K562 (cell line): ENCODE measurements around the gene ZFYVE27. TPM values are rescaled to one million over a fixed set of nuclear protein-coding genes. Genes with fewer than 3 reads are reported as not detected.

Experiments used
- ARID2 ChIP-seq: fragments of 450-650 bp; IDR thresholded peaks from 2 replicates; pipeline ENCODE4 v1.6.1; 2017; ENCODE audit warnings: antibody characterized with exemption, mild to moderate bottlenecking
- C11orf30 ChIP-seq: fragments of 450-650 bp; IDR thresholded peaks from 2 replicates; pipeline ENCODE4 v1.6.1; 2016; ENCODE audit warnings: low read depth, mild to moderate bottlenecking
- DDX20 ChIP-seq: fragments of 450-650 bp; IDR thresholded peaks from 2 replicates; pipeline ENCODE4 v1.6.1; 2016; ENCODE audit warnings: missing genetic modification characterization, low read depth, mild to moderate bottlenecking, missing compliant biosample characterization, moderate library complexity
- JUN ChIP-seq, 2 experiments: sonication (generic) in 1 of 2; formaldehyde crosslinking in 1 of 2; IDR thresholded peaks; 2 replicates each; pipeline versions ENCODE4 v1.6.1 to v1.8.0; 2012 to 2022; ENCODE audit warnings: borderline replicate concordance in 2 of 2, mild to moderate bottlenecking in 2 of 2, improper control_type of control experiment in 1 of 2, low read depth in 1 of 2, low read length in 1 of 2, missing genetic modification reagents in 1 of 2
- NFIC ChIP-seq: fragments of 450-650 bp; IDR thresholded peaks from 2 replicates; pipeline ENCODE4 v1.6.1; 2017; ENCODE audit warnings: mild to moderate bottlenecking, inconsistent platforms
- RBM17 ChIP-seq: fragments of 200-400 bp; formaldehyde crosslinking; IDR thresholded peaks from 2 replicates; pipeline ENCODE4 v1.6.1; 2017; ENCODE audit warnings: low read depth, mild to moderate bottlenecking, low read length, borderline replicate concordance
- REST ChIP-seq, 2 experiments: fragments of 450-650 bp; formaldehyde crosslinking in 1 of 2; IDR thresholded peaks; 2 replicates each; pipeline versions ENCODE4 v1.4.0 to v1.6.1; 2014 to 2020; ENCODE audit warnings: mild to moderate bottlenecking in 2 of 2, borderline replicate concordance in 1 of 2, low read depth in 1 of 2
- SAP30 ChIP-seq: fragments of 200-600 bp; sonication (generic); IDR thresholded peaks from 2 replicates; pipeline ENCODE4 v1.6.1; 2012; ENCODE audit warnings: borderline replicate concordance, low read depth, mild to moderate bottlenecking, moderate library complexity, low read length, control low read depth, inconsistent platforms; ENCODE audit not compliant: insufficient read depth, poor library complexity, severe bottlenecking
- SMC3 ChIP-seq: conservative IDR thresholded peaks from 2 replicates; pipeline ENCODE4 v1.6.1; 2011; ENCODE audit warnings: low read depth, low read length, improper control_type of control experiment; ENCODE audit not compliant: insufficient read depth
- ZBTB7A ChIP-seq: IDR thresholded peaks from 2 replicates; pipeline ENCODE4 v1.6.1; 2011; ENCODE audit warnings: low read depth, mild to moderate bottlenecking, low read length, moderate library complexity, borderline replicate concordance; ENCODE audit not compliant: control insufficient read depth
- ZNF263 ChIP-seq: sonication (generic); formaldehyde crosslinking; IDR thresholded peaks from 2 replicates; pipeline ENCODE4 v1.8.0; 2022; ENCODE audit warnings: mild to moderate bottlenecking, missing genetic modification reagents, borderline replicate concordance
- ZSCAN32 ChIP-seq: fragments of 450-650 bp; formaldehyde crosslinking; IDR thresholded peaks from 2 replicates; pipeline ENCODE4 v1.4.0; 2020; ENCODE audit warnings: mild to moderate bottlenecking, moderate library complexity
- polyA plus RNA-seq, 8 experiments: library from polyadenylated mRNA; depleted of rRNA in 4 of 8; stranded (reverse) in 5 of 8; unstranded in 3 of 8; fragments of >200 nt; fragmentation: Nextera tagmentation in 2 of 8; fragmentation: Illumina TruSeq in 1 of 8; extraction: Ambion mirVana in 2 of 8; extraction: Trizol in 1 of 8; gene quantifications; 2 replicates each; pipeline versions ENCODE4 v1.2.1 to v1.2.3, GENCODE V29; 2011 to 2014; ENCODE audit warnings: inconsistent platforms in 1 of 8, missing spikeins in 1 of 8
- total RNA-seq, 7 experiments: library from RNA; depleted of rRNA in 6 of 7; stranded (reverse); fragments of >200 nt in 6 of 7; fragmentation: Illumina TruSeq in 2 of 7; extraction: Trizol in 2 of 7; gene quantifications; 2 replicates each; pipeline versions ENCODE4 v1.2.1 to v1.2.3, GENCODE V29; 2011 to 2021; ENCODE audit warnings: low replicate concordance in 1 of 7

The ZFYVE27 gene
- total and polyA plus RNA-seq, 9 of the 15 experiments (the other 6 are each of a cell fraction or from before 2014, with no cell fraction given) = 0.81 to 21.9 (median 15.3) TPM

- TF ChIP-seq ZBTB7A (peak; percentile 39; the same call in 1 of the 2 replicates), DDX20 (tag) (no peak), SMC3 (peak; percentile 76), C11orf30 (no peak), JUN (IDR thresholded peaks at IDR 0.05; ENCODE audit: borderline replicate concordance, low read depth, low read length) (no peak), JUN (CRISPR knock-in tag; IDR thresholded peaks at IDR 0.05; ENCODE audit: borderline replicate concordance) (no peak), RBM17 (no peak), REST (IDR thresholded peaks at IDR 0.05; ENCODE audit: borderline replicate concordance) (peak; percentile 78), REST (CRISPR knock-in tag; IDR thresholded peaks at IDR 0.05; ENCODE audit: low read depth) (0 out of 2 replicates have a peak, but pooled peaks have one; percentile 53), NFIC (no peak), ARID2 (peak; percentile 39; the same call in 1 of the 2 replicates), ZNF263 (0 out of 2 replicates have a peak, but pooled peaks have one; percentile 20), SAP30 (no peak), ZSCAN32 (CRISPR knock-in tag) (no peak)
Observed at GRCh38 chr10:97791824-97792721, 55.1 kb downstream of the ZFYVE27 start (continued).
